HCT116 (cell line): ENCODE data around the gene IL17D. TPM values are rescaled to one million over a fixed set of nuclear protein-coding genes. Genes with fewer than 3 reads are reported as not detected.

ENCODE experiments used
- ATAC-seq: fragments of 200-7000 bp; cut with Tn5 transposase; 2 replicates; pipeline ENCODE4 v1.9.1; 2020; ENCODE audit warnings: mild to moderate bottlenecking, moderate library complexity
- BruUV-seq: library from RNA; stranded (reverse); fragments of 400-500 nt; replicated peaks from 2 replicates; lab custom pipeline; 2021; lab: Mats Ljungman, UMichigan
- CTCF ChIA-PET: fragments of 300-600 bp; sonication (Branson Sonifier 250); formaldehyde crosslinking; loops from one replicate; lab custom pipeline; 2021; ENCODE audit warnings: antibody characterized with exemption; lab: Charles Lee
- POLR2A ChIA-PET: fragments of 300-600, 350-600 bp; sonication (Branson Sonifier 250); formaldehyde crosslinking; loops from one replicate; lab custom pipeline; 2021; ENCODE audit warnings: antibody characterized with exemption; lab: Charles Lee
- RAD21 ChIA-PET, 2 experiments: fragments of 300-600 bp; sonication (Branson Sonifier 250); formaldehyde crosslinking; loops; one replicate each; lab custom pipeline; 2023; ENCODE audit warnings: low total read pairs in 2 of 2; ENCODE audit not compliant: uncharacterized antibody in 2 of 2, unreplicated experiment in 2 of 2, low non-redundant PET in 1 of 2; lab: Charles Lee
- DNase-seq: peaks from one replicate; pipeline ENCODE4 v3.0.0-alpha.2; 2010; ENCODE audit warnings: low read depth, low spot score
- H2AFZ ChIP-seq: fragments of 200-600 bp; shearing (Covaris generic), sonication (generic); 2 replicates; pipeline ENCODE4 v1.6.1; 2017; ENCODE audit warnings: low read depth, mixed run types, mixed read lengths, antibody characterized with exemption, low read length; ENCODE audit not compliant: poor library complexity, severe bottlenecking
- H3K27ac ChIP-seq: 2 replicates; pipeline ENCODE4 v1.5.1; 2012; ENCODE audit warnings: low read depth, low read length
- H3K27me3 ChIP-seq: fragments of 200-600 bp; sonication (generic); 2 replicates; pipeline ENCODE4 v1.6.1; 2016; ENCODE audit warnings: mixed run types, low read length, mixed read lengths; ENCODE audit not compliant: insufficient read depth
- H3K36me3 ChIP-seq, 2 experiments: fragments of 200-500 bp in 1 of 2; fragments of 200-600 bp in 1 of 2; sonication (Bioruptor generic) in 1 of 2; sonication (generic) in 1 of 2; 2 replicates each; pipeline versions ENCODE4 v1.5.1 to v1.6.1; 2014 to 2016; ENCODE audit warnings: low read length in 2 of 2, inconsistent platforms in 1 of 2, mixed read lengths in 1 of 2, mixed run types in 1 of 2; ENCODE audit not compliant: insufficient read depth in 2 of 2, control insufficient read depth in 1 of 2
- H3K4me1 ChIP-seq, 2 experiments: fragments of 200-600 bp in 1 of 2; sonication (generic) in 1 of 2; 2 replicates each; pipeline versions ENCODE4 v1.5.1 to v1.6.1; 2012 to 2017; ENCODE audit warnings: low read length in 2 of 2, inconsistent platforms in 1 of 2, mild to moderate bottlenecking in 1 of 2, mixed read lengths in 1 of 2, mixed run types in 1 of 2, moderate library complexity in 1 of 2; ENCODE audit not compliant: insufficient read depth in 2 of 2, control insufficient read depth in 1 of 2
- H3K4me2 ChIP-seq: fragments of 200-600 bp; sonication (generic); 2 replicates; pipeline ENCODE4 v1.6.1; 2017; ENCODE audit warnings: mixed run types, low read length, mixed read lengths
- H3K4me3 ChIP-seq, 2 experiments: fragments of 200-600 bp in 1 of 2; sonication (generic) in 1 of 2; replicated peaks in 1 of 2; 2 replicates each; pipeline ENCODE4 v1.5.1; 2011 to 2016; ENCODE audit warnings: low read length in 2 of 2, control low read depth in 1 of 2, low read depth in 1 of 2, mild to moderate bottlenecking in 1 of 2, mixed read lengths in 1 of 2, mixed run types in 1 of 2
- H3K79me2 ChIP-seq: fragments of 200-600 bp; sonication (generic); 2 replicates; pipeline ENCODE4 v1.6.1; 2017; ENCODE audit warnings: mild to moderate bottlenecking, mixed run types, low read length, moderate library complexity, mixed read lengths; ENCODE audit not compliant: insufficient read depth
- H3K9ac ChIP-seq: fragments of 200-600 bp; sonication (generic); 2 replicates; pipeline ENCODE4 v1.6.1; 2016; ENCODE audit warnings: low read length, mixed read lengths
- H3K9me2 ChIP-seq: fragments of 200-600 bp; sonication (generic), shearing (Covaris generic); 2 replicates; pipeline ENCODE4 v1.6.1; 2017; ENCODE audit warnings: mixed run types, mild to moderate bottlenecking, moderate library complexity; ENCODE audit not compliant: insufficient read depth
- H3K9me3 ChIP-seq, 2 experiments: fragments of 200-500 bp in 1 of 2; fragments of 200-600 bp in 1 of 2; sonication (Bioruptor generic) in 1 of 2; sonication (generic) in 1 of 2; 2 replicates each; pipeline ENCODE4 v1.6.1; 2014 to 2017; ENCODE audit warnings: low read length in 2 of 2, mixed read lengths in 2 of 2, inconsistent platforms in 1 of 2, low read depth in 1 of 2, mild to moderate bottlenecking in 1 of 2, mixed run types in 1 of 2, moderate library complexity in 1 of 2; ENCODE audit not compliant: control insufficient read depth in 1 of 2, insufficient read depth in 1 of 2
- H4K20me1 ChIP-seq: fragments of 200-600 bp; sonication (generic), shearing (Covaris generic); 2 replicates; pipeline ENCODE4 v1.6.1; 2017; ENCODE audit warnings: mixed run types, mild to moderate bottlenecking, moderate library complexity; ENCODE audit not compliant: insufficient read depth
- ATF3 ChIP-seq: IDR thresholded peaks from 2 replicates; pipeline ENCODE4 v1.6.1; 2012
- CBX3 ChIP-seq: IDR thresholded peaks from 2 replicates; pipeline ENCODE4 v1.6.1; 2012; ENCODE audit warnings: low read depth
- EGR1 ChIP-seq: IDR thresholded peaks from 2 replicates; pipeline ENCODE4 v1.6.1; 2012; ENCODE audit warnings: low read depth
- ELF1 ChIP-seq: IDR thresholded peaks from 2 replicates; pipeline ENCODE4 v1.6.1; 2012; ENCODE audit warnings: low read depth, borderline replicate concordance
- MAX ChIP-seq: IDR thresholded peaks from 2 replicates; pipeline ENCODE4 v1.6.1; 2012
- SIN3A ChIP-seq: IDR thresholded peaks from 2 replicates; pipeline ENCODE4 v1.6.1; 2012; ENCODE audit warnings: low read depth
- SRF ChIP-seq: IDR thresholded peaks from 2 replicates; pipeline ENCODE4 v1.6.1; 2012; ENCODE audit warnings: low read depth
- ZBTB33 ChIP-seq: IDR thresholded peaks from 2 replicates; pipeline ENCODE4 v1.6.1; 2011; ENCODE audit warnings: mild to moderate bottlenecking, low read length, moderate library complexity; ENCODE audit not compliant: insufficient replicate concordance; ENCODE audit errors: extremely low read depth
- ZFX ChIP-seq: fragments of 450-650 bp; IDR thresholded peaks from 2 replicates; pipeline ENCODE4 v1.6.1; 2017
- intact Hi-C: fragments of 100-400 bp; cut with micrococcal nuclease; formaldehyde crosslinking; loops from 2 replicates; pipeline ENCODE4 v1.10.0; 2022
- total RNA-seq: library from RNA; stranded (reverse); gene quantifications from one replicate; pipeline ENCODE4 v1.2.1, GENCODE V29; 2021; ENCODE audit not compliant: unreplicated experiment

Gene IL17D
- total RNA-seq, 1 experiment from 2014 or later: 0.25 TPM

GRCh38 chr13:20728579-20729311, 25.2 kb downstream of the IL17D start:
- BruUV-seq: no TSS peak
- ATAC-seq (no peak), DNase-seq (no peak)
- ChIA-PET POLR2A (no interaction called here), CTCF (no interaction called here), RAD21 (no interaction called here)
- Histone ChIP-seq H3K4me2 (no peak overlapping the region), H3K4me1 (no peaks in the 10 kb centered on the region), H3K9ac (no peak overlapping the region), H3K27ac (no peak overlapping the region), H2AFZ (no peak overlapping the region), H3K36me3 (no peaks in the 10 kb centered on the region), H3K27me3 (no peaks in the 10 kb centered on the region), H4K20me1 (no peaks in the 10 kb centered on the region), H3K79me2 (no peaks in the 10 kb centered on the region), H3K9me3 (no peaks in the 10 kb centered on the region), H3K9me2 (no peaks in the 10 kb centered on the region), H3K4me3 (no peak overlapping the region)
- TF ChIP-seq SRF: no peak
- TF ChIP-seq CBX3: no peak
- TF ChIP-seq ZFX: no peak
- no peak for TF ChIP-seq ATF3
- no peak for TF ChIP-seq MAX
- no peak for TF ChIP-seq SIN3A
- TF ChIP-seq ELF1: no peak
- TF ChIP-seq EGR1: no peak
- TF ChIP-seq ZBTB33: no peak
- intact Hi-C loops: no loop called here
